K562 (cell line): ENCODE results near the gene TMED5. TPM values are rescaled to one million over a fixed set of nuclear protein-coding genes. Genes with fewer than 3 reads are reported as not detected.

ENCODE experiments used
- ATAC-seq: fragments of 200-7000 bp; cut with Tn5 transposase; 3 replicates; pipeline ENCODE4 v1.9.1; 2020; ENCODE audit warnings: moderate library complexity
- BruUV-seq: library from RNA; stranded (reverse); fragments of 400-500 nt; replicated peaks from 2 replicates; lab custom pipeline; 2021; lab: Mats Ljungman, UMichigan
- CTCF ChIA-PET: fragments of 300-600 bp; formaldehyde crosslinking; extraction: SDS; loops from one replicate; lab custom pipeline; 2021; ENCODE audit warnings: low intra/inter-chr PET ratio; lab: Yijun Ruan, JAX
- POLR2A ChIA-PET: fragments of 300-600, 350-650 bp; sonication (Branson Sonifier 250); formaldehyde crosslinking; extraction: SDS; loops from one replicate; lab custom pipeline; 2021; ENCODE audit warnings: antibody characterized with exemption, inconsistent platforms; lab: Yijun Ruan, JAX
- DNase-seq, 4 experiments: peaks; one replicate each; pipeline versions ENCODE4 v3.0.0 to v3.0.0-alpha.2; 2011 to 2018; ENCODE audit warnings: low spot score in 3 of 4, mixed read lengths in 3 of 4; ENCODE audit errors: extremely low read depth in 1 of 4
- FAIRE-seq: peaks from 2 replicates; lab custom pipeline; 2011; peaks lifted over from hg19 to GRCh38; lab: Jason Lieb, UNC
- H2AFZ ChIP-seq: 2 replicates; pipeline ENCODE4 v1.6.0; 2011; ENCODE audit warnings: low read depth, low read length, control low read depth, inconsistent platforms
- H3K27ac ChIP-seq: fragments of 200-600 bp; 3 replicates; pipeline ENCODE4 v1.8.0; 2011; ENCODE audit warnings: low read depth, mild to moderate bottlenecking, control low read depth, inconsistent platforms, low read length, moderate library complexity, mixed read lengths; ENCODE audit errors: extremely low read depth
- H3K27me3 ChIP-seq, 2 experiments: fragments of 300-600 bp in 1 of 2; 2 replicates in 1 of 2; 3 replicates in 1 of 2; pipeline versions ENCODE4 v1.6.0 to v1.8.0; 2011; ENCODE audit warnings: inconsistent platforms in 2 of 2, low read length in 2 of 2, mild to moderate bottlenecking in 1 of 2, mixed read lengths in 1 of 2, moderate library complexity in 1 of 2; ENCODE audit not compliant: control insufficient read depth in 2 of 2, insufficient read depth in 2 of 2
- H3K36me3 ChIP-seq: fragments of 300-600 bp; 3 replicates; pipeline ENCODE4 v1.8.0; 2011; ENCODE audit warnings: mild to moderate bottlenecking, low read length, inconsistent platforms; ENCODE audit not compliant: control insufficient read depth, insufficient read depth
- H3K4me1 ChIP-seq, 2 experiments: fragments of 200-600 bp in 1 of 2; replicated peaks in 1 of 2; 2 replicates in 1 of 2; 3 replicates in 1 of 2; pipeline versions ENCODE4 v1.5.1 to v1.8.0; 2011; ENCODE audit warnings: inconsistent platforms in 2 of 2, low read length in 2 of 2, mild to moderate bottlenecking in 1 of 2, mixed read lengths in 1 of 2, moderate library complexity in 1 of 2; ENCODE audit not compliant: control insufficient read depth in 2 of 2, insufficient read depth in 2 of 2
- H3K4me2 ChIP-seq: 2 replicates; pipeline ENCODE4 v1.6.1; 2011; ENCODE audit warnings: low read length, control low read depth, inconsistent platforms, mixed read lengths; ENCODE audit not compliant: insufficient read depth
- H3K4me3 ChIP-seq: fragments of 200-600 bp; sonication (generic), shearing (Covaris generic); 2 replicates; pipeline ENCODE4 v1.5.1; 2016; ENCODE audit warnings: control low read depth, inconsistent platforms
- H3K79me2 ChIP-seq: fragments of 200-600 bp; 3 replicates; pipeline ENCODE4 v1.8.0; 2011; ENCODE audit warnings: low read length, inconsistent platforms; ENCODE audit not compliant: control insufficient read depth, insufficient read depth
- H3K9ac ChIP-seq, 2 experiments: 2 replicates each; pipeline versions ENCODE4 v1.6.0 to v1.6.1; 2011; ENCODE audit warnings: low read depth in 2 of 2, low read length in 2 of 2, control low read depth in 1 of 2, inconsistent platforms in 1 of 2, mild to moderate bottlenecking in 1 of 2, mixed read lengths in 1 of 2; ENCODE audit not compliant: insufficient read depth in 1 of 2
- H3K9me1 ChIP-seq: one replicate; pipeline ENCODE4 v1.6.0; 2011; ENCODE audit warnings: inconsistent platforms, mild to moderate bottlenecking, low read length, moderate library complexity; ENCODE audit not compliant: control insufficient read depth, insufficient read depth
- H3K9me3 ChIP-seq: replicated peaks from 2 replicates; pipeline ENCODE4 v1.5.1; 2011; ENCODE audit warnings: low read depth, low read length, inconsistent platforms; ENCODE audit not compliant: control insufficient read depth, insufficient read depth
- H4K20me1 ChIP-seq: replicated peaks from 2 replicates; pipeline ENCODE4 v1.6.1; 2011; ENCODE audit warnings: low read length, inconsistent platforms, mixed read lengths; ENCODE audit not compliant: control insufficient read depth, insufficient read depth
- ATF1 ChIP-seq, 2 experiments: fragments of 450-650 bp in 1 of 2; IDR thresholded peaks; 2 replicates each; pipeline ENCODE4 v1.6.1; 2016; ENCODE audit warnings: missing compliant biosample characterization in 1 of 2, missing genetic modification characterization in 1 of 2
- CBFA2T3 ChIP-seq: fragments of 450-650 bp; IDR thresholded peaks from 2 replicates; pipeline ENCODE4 v1.6.1; 2017
- CEBPB ChIP-seq: fragments of 450-650 bp; IDR thresholded peaks from 2 replicates; pipeline ENCODE4 v1.6.1; 2016; ENCODE audit warnings: missing genetic modification characterization, missing compliant biosample characterization
- CEBPG ChIP-seq, 3 experiments: fragments of 200-800 bp in 1 of 3; sonication (Bioruptor generic) in 1 of 3; sonication (generic) in 1 of 3; formaldehyde crosslinking in 1 of 3; IDR thresholded peaks in 2 of 3; conservative IDR thresholded peaks in 1 of 3; 2 replicates each; pipeline versions ENCODE4 v1.6.1 to v1.8.0; 2016 to 2022; ENCODE audit warnings: missing compliant biosample characterization in 2 of 3, missing genetic modification characterization in 2 of 3, mild to moderate bottlenecking in 1 of 3, missing genetic modification reagents in 1 of 3
- LARP7 ChIP-seq: fragments of 450-650 bp; IDR thresholded peaks from 2 replicates; pipeline ENCODE4 v1.6.1; 2016
- SMARCA4 ChIP-seq: fragments of 450-650 bp; IDR thresholded peaks from 2 replicates; pipeline ENCODE4 v1.6.1; 2016
- ZNF121 ChIP-seq: sonication (generic); formaldehyde crosslinking; conservative IDR thresholded peaks from 2 replicates; pipeline ENCODE4 v1.8.0; 2022; ENCODE audit warnings: missing genetic modification reagents
- ZNF707 ChIP-seq: fragments of 250-450 bp; sonication (Bioruptor Pico); conservative IDR thresholded peaks from 2 replicates; pipeline ENCODE4 v1.8.0; 2022; ENCODE audit warnings: inconsistent platforms, mild to moderate bottlenecking, moderate library complexity
- ZNF766 ChIP-seq: fragments of 200-800 bp; sonication (Bioruptor generic); conservative IDR thresholded peaks from 2 replicates; pipeline ENCODE4 v1.6.1; 2016; ENCODE audit warnings: missing genetic modification characterization, missing compliant biosample characterization
- WGBS: fragments of 100-300 bp; shearing (Covaris generic); methylation state at CpG from one replicate; pipeline ENCODE4 v1.1.6; 2016; ENCODE audit warnings: low coverage, mixed read lengths; ENCODE audit not compliant: insufficient coverage; ENCODE audit errors: missing lambda C conversion rate; 5-methylcytosine and 5-hydroxymethylcytosine counted together
- in situ Hi-C: fragments of 300-500 bp; cut with MboI; formaldehyde crosslinking; loops from 4 replicates; pipeline ENCODE4 v1.15.0; 2018; ENCODE audit warnings: inconsistent platforms, mixed read lengths
- intact Hi-C: fragments of 100-400 bp; cut with micrococcal nuclease; formaldehyde crosslinking; loops from 2 replicates; pipeline ENCODE4 v1.14.2; 2022
- polyA plus RNA-seq, 8 experiments: library from polyadenylated mRNA; depleted of rRNA in 4 of 8; stranded (reverse) in 5 of 8; unstranded in 3 of 8; fragments of >200 nt; fragmentation: Nextera tagmentation in 2 of 8; fragmentation: Illumina TruSeq in 1 of 8; extraction: Ambion mirVana in 2 of 8; extraction: Trizol in 1 of 8; gene quantifications; 2 replicates each; pipeline versions ENCODE4 v1.2.1 to v1.2.3, GENCODE V29; 2011 to 2014; ENCODE audit warnings: inconsistent platforms in 1 of 8, missing spikeins in 1 of 8
- total RNA-seq, 7 experiments: library from RNA; depleted of rRNA in 6 of 7; stranded (reverse); fragments of >200 nt in 6 of 7; fragmentation: Illumina TruSeq in 2 of 7; extraction: Trizol in 2 of 7; gene quantifications; 2 replicates each; pipeline versions ENCODE4 v1.2.1 to v1.2.3, GENCODE V29; 2011 to 2021; ENCODE audit warnings: low replicate concordance in 1 of 7

TMED5 gene
- total and polyA plus RNA-seq, 9 of the 15 experiments (the other 6 are each of a cell fraction or from before 2014, with no cell fraction given) = 28.7 to 83.7 (median 67.2) TPM

- peaks cover 68% of the 10 kb centered on the region; the same call in 2 of the 3 replicates for H3K36me3 ChIP-seq
- CTCF ChIA-PET = interaction anchor here (0.7 kb wide), 1 partner anchor 157 kb away, joined by 4 read pairs; no protein-coding TSS in a partner anchor
- in situ Hi-C loops (no loop called here), intact Hi-C loops (no loop called here)
- no peak overlapping the region for H3K4me2 ChIP-seq
- no peak for FAIRE-seq
- H3K4me1 ChIP-seq = no peaks in the 10 kb centered on the region
- DNase-seq = no peak
- H3K9me3 ChIP-seq = no peaks in the 10 kb centered on the region
- H3K79me2 ChIP-seq = no peaks in the 10 kb centered on the region
- 100% methylated on average over 2 of the region's 2 CpGs for WGBS
- H4K20me1 ChIP-seq = no peaks in the 10 kb centered on the region
- H3K9me1 ChIP-seq = no peaks in the 10 kb centered on the region
- no peak overlapping the region for H3K27ac ChIP-seq
- no peak overlapping the region for H2AFZ ChIP-seq
- POLR2A ChIA-PET = no interaction called here
- BruUV-seq = no TSS peak
- no peak for ATAC-seq
- no peaks in the 10 kb centered on the region for H3K27me3 ChIP-seq
- H3K4me3 ChIP-seq = no peak overlapping the region
- no peak for TF ChIP-seq ZNF766 (CRISPR knock-in tag)
- TF ChIP-seq CBFA2T3 = no peak
- no peak for TF ChIP-seq ZNF707
- TF ChIP-seq ZNF121 (CRISPR knock-in tag) = peak; percentile 55
- TF ChIP-seq SMARCA4 = no peak
- H3K9ac ChIP-seq = no peak overlapping the region
These were observed 35.1 kb upstream of the TMED5 start for GRCh38 chr1:93215322-93215721.

GRCh38 chr1:93207211-93207610, 27.0 kb upstream of the TMED5 start:
- no peak overlapping the region for H3K27ac ChIP-seq
- WGBS = 91% methylated on average over 5 of the region's 5 CpGs
- TF ChIP-seq CEBPG (CRISPR knock-in tag; IDR thresholded peaks at IDR 0.05) (no peak), CEBPG (tag; conservative IDR thresholded peaks at IDR 0.05 in 1 of 2, IDR thresholded peaks at IDR 0.05 in 1 of 2) (peak; percentile 22 to 70; a peak in 2 of 4 replicates), LARP7 (no peak), CEBPB (tag) (peak; percentile 65), ATF1 (CRISPR knock-in tag; IDR thresholded peaks at IDR 0.05) (no peak), ATF1 (tag; IDR thresholded peaks at IDR 0.05) (no peak)
- TF ChIP-seq, all 486 proteins: peak for 2
- Histone ChIP-seq H3K9ac (no peak overlapping the region), H3K36me3 (peaks cover 63% of the 10 kb centered on the region; the same call in 2 of the 3 replicates), H3K4me1 (no peaks in the 10 kb centered on the region), H2AFZ (no peak overlapping the region), H3K4me2 (no peak overlapping the region), H3K79me2 (no peaks in the 10 kb centered on the region), H3K9me1 (no peaks in the 10 kb centered on the region), H3K9me3 (no peaks in the 10 kb centered on the region), H4K20me1 (no peaks in the 10 kb centered on the region), H3K4me3 (no peak overlapping the region), H3K27me3 (no peaks in the 10 kb centered on the region)
- BruUV-seq = no TSS peak
- FAIRE-seq = no peak
- ATAC-seq = no peak
- POLR2A ChIA-PET = no interaction called here
- no peak for DNase-seq
- in situ Hi-C loops (no loop called here), intact Hi-C loops (no loop called here)
- CTCF ChIA-PET = no interaction called here
